Skeletal muscle tissue (tissue), 4 donors: ENCODE measurements around the gene AKT2. TPM values are rescaled to one million over a fixed set of nuclear protein-coding genes. Genes with fewer than 3 reads are reported as not detected.

Experiments
- H3K27ac ChIP-seq: one replicate; pipeline ENCODE4 v1.7.0; 2013; ENCODE audit warnings: mild to moderate bottlenecking, low read depth, low read length, inconsistent platforms
- H3K27me3 ChIP-seq, 3 donors: one replicate each; pipeline ENCODE4 v1.7.0; 2013; ENCODE audit warnings: low read length in 3 of 3; ENCODE audit not compliant: control insufficient read depth in 3 of 3, insufficient read depth in 3 of 3
- H3K36me3 ChIP-seq, 3 donors: one replicate each; pipeline ENCODE4 v1.7.0; 2013; ENCODE audit warnings: low read length in 3 of 3; ENCODE audit not compliant: control insufficient read depth in 3 of 3, insufficient read depth in 3 of 3
- H3K4me1 ChIP-seq, 3 donors: one replicate each; pipeline ENCODE4 v1.7.0; 2013; ENCODE audit warnings: low read length in 3 of 3, mild to moderate bottlenecking in 3 of 3; ENCODE audit not compliant: control insufficient read depth in 3 of 3, insufficient read depth in 3 of 3
- H3K4me3 ChIP-seq, 3 donors: one replicate each; pipeline ENCODE4 v1.7.0; 2013; ENCODE audit warnings: low read length in 3 of 3
- H3K9ac ChIP-seq, 3 donors: one replicate each; pipeline ENCODE4 v1.7.0; 2013; ENCODE audit warnings: low read length in 3 of 3, mild to moderate bottlenecking in 3 of 3, moderate library complexity in 2 of 3, low read depth in 1 of 3
- H3K9me3 ChIP-seq, 3 donors: one replicate each; pipeline ENCODE4 v1.7.0; 2013; ENCODE audit warnings: low read length in 3 of 3; ENCODE audit not compliant: control insufficient read depth in 3 of 3
- total RNA-seq: library from RNA; depleted of rRNA; stranded (reverse); fragments of >200 nt; gene quantifications from one replicate; pipeline ENCODE4 v1.2.3, GENCODE V29; 2014
- donor health status: Osteomylitis.

The AKT2 gene
- total RNA-seq, 1 donor from 2014 or later = 91.3 TPM

- Histone ChIP-seq H3K4me3 (no peak overlapping the region), H3K4me1 (peaks cover 0 to 2% (median 0%) of the 10 kb centered on the region in 3 donors), H3K27me3 (no peaks in the 10 kb centered on the region), H3K27ac (no peak overlapping the region), H3K9me3 (no peaks in the 10 kb centered on the region), H3K36me3 (peaks cover 56 to 60% (median 58%) of the 10 kb centered on the region in 3 donors), H3K9ac (no peak overlapping the region)
Measured at GRCh38 chr19:40321076-40321475, 35.9 kb upstream of the AKT2 start.

GRCh38 chr19:40320558-40320935 lies 35.4 kb upstream of the AKT2 start:
- peaks cover 51 to 55% (median 53%) of the 10 kb centered on the region in 3 donors for H3K36me3 ChIP-seq
- no peak overlapping the region for H3K4me3 ChIP-seq
- peaks cover 0 to 2% (median 0%) of the 10 kb centered on the region in 3 donors for H3K4me1 ChIP-seq
- no peaks in the 10 kb centered on the region for H3K9me3 ChIP-seq
- no peak overlapping the region for H3K9ac ChIP-seq
- no peaks in the 10 kb centered on the region for H3K27me3 ChIP-seq
- no peak overlapping the region for H3K27ac ChIP-seq

GRCh38 chr19:40317338-40317737 lies 32.2 kb upstream of the AKT2 start:
- no peak overlapping the region for H3K9ac ChIP-seq
- no peak overlapping the region for H3K27ac ChIP-seq
- peaks cover 21 to 26% (median 25%) of the 10 kb centered on the region in 3 donors for H3K36me3 ChIP-seq
- H3K27me3 ChIP-seq = no peaks in the 10 kb centered on the region
- H3K9me3 ChIP-seq = no peaks in the 10 kb centered on the region
- H3K4me1 ChIP-seq = peaks cover 0 to 2% (median 0%) of the 10 kb centered on the region in 3 donors
- no peak overlapping the region for H3K4me3 ChIP-seq

GRCh38 chr19:40315812-40316470 lies 30.8 kb upstream of the AKT2 start:
- peaks cover 0 to 2% (median 0%) of the 10 kb centered on the region in 3 donors for H3K4me1 ChIP-seq
- no peak overlapping the region for H3K9ac ChIP-seq
- H3K4me3 ChIP-seq = no peak overlapping the region
- H3K36me3 ChIP-seq = peaks cover 8 to 12% (median 11%) of the 10 kb centered on the region in 3 donors
- no peak overlapping the region for H3K27ac ChIP-seq
- H3K9me3 ChIP-seq = no peaks in the 10 kb centered on the region
- no peaks in the 10 kb centered on the region for H3K27me3 ChIP-seq

- Histone ChIP-seq H3K9ac (no peak overlapping the region), H3K9me3 (no peaks in the 10 kb centered on the region), H3K4me3 (no peak overlapping the region), H3K4me1 (peaks cover 0 to 2% (median 2%) of the 10 kb centered on the region in 3 donors), H3K27me3 (no peaks in the 10 kb centered on the region), H3K27ac (no peak overlapping the region), H3K36me3 (no peaks in the 10 kb centered on the region)
Measured at GRCh38 chr19:40314656-40315055, 29.5 kb upstream of the AKT2 start.

- Histone ChIP-seq H3K4me3 (no peak overlapping the region), H3K27ac (no peak overlapping the region), H3K9me3 (no peaks in the 10 kb centered on the region), H3K27me3 (no peaks in the 10 kb centered on the region), H3K4me1 (peaks cover 0 to 3% (median 2%) of the 10 kb centered on the region in 3 donors), H3K9ac (no peak overlapping the region), H3K36me3 (no peaks in the 10 kb centered on the region)
Measured at GRCh38 chr19:40313229-40313983, 28.3 kb upstream of the AKT2 start.

GRCh38 chr19:40312533-40312932 lies 27.4 kb upstream of the AKT2 start:
- no peak overlapping the region for H3K9ac ChIP-seq
- H3K4me3 ChIP-seq = no peak overlapping the region
- peaks cover 0 to 3% (median 2%) of the 10 kb centered on the region in 3 donors for H3K4me1 ChIP-seq
- no peaks in the 10 kb centered on the region for H3K27me3 ChIP-seq
- H3K27ac ChIP-seq = no peak overlapping the region
- no peaks in the 10 kb centered on the region for H3K36me3 ChIP-seq
- H3K9me3 ChIP-seq = no peaks in the 10 kb centered on the region

- no peak overlapping the region for H3K27ac ChIP-seq
- H3K4me1 ChIP-seq = peaks cover 0 to 3% (median 0%) of the 10 kb centered on the region in 3 donors
- no peak overlapping the region for H3K4me3 ChIP-seq
- H3K9ac ChIP-seq = no peak overlapping the region
- H3K27me3 ChIP-seq = no peaks in the 10 kb centered on the region
- no peaks in the 10 kb centered on the region for H3K9me3 ChIP-seq
- H3K36me3 ChIP-seq = no peaks in the 10 kb centered on the region
Measured at GRCh38 chr19:40309666-40310065, 24.5 kb upstream of the AKT2 start.

- H3K4me1 ChIP-seq = peaks cover 0 to 3% (median 0%) of the 10 kb centered on the region in 3 donors
- no peaks in the 10 kb centered on the region for H3K36me3 ChIP-seq
- H3K27me3 ChIP-seq = no peaks in the 10 kb centered on the region
- no peak overlapping the region for H3K9ac ChIP-seq
- H3K9me3 ChIP-seq = no peaks in the 10 kb centered on the region
- no peak overlapping the region for H3K4me3 ChIP-seq
- no peak overlapping the region for H3K27ac ChIP-seq
Measured at GRCh38 chr19:40305403-40305802, 20.3 kb upstream of the AKT2 start.

GRCh38 chr19:40304306-40304705 lies 19.2 kb upstream of the AKT2 start:
- no peak overlapping the region for H3K9ac ChIP-seq
- H3K27me3 ChIP-seq = no peaks in the 10 kb centered on the region
- no peaks in the 10 kb centered on the region for H3K9me3 ChIP-seq
- no peak overlapping the region for H3K27ac ChIP-seq
- H3K36me3 ChIP-seq = no peaks in the 10 kb centered on the region
- H3K4me1 ChIP-seq = no peaks in the 10 kb centered on the region
- H3K4me3 ChIP-seq = no peak overlapping the region
